K562 (cell line): ENCODE data around the gene TARS1. TPM values are rescaled to one million over a fixed set of nuclear protein-coding genes. Genes with fewer than 3 reads are reported as not detected.

Experiments used
- CTCF ChIP-seq, 3 experiments: IDR thresholded peaks in 2 of 3; conservative IDR thresholded peaks in 1 of 3; 2 replicates each; pipeline ENCODE4 v1.5.1; 2011 to 2012; ENCODE audit warnings: low read length in 3 of 3, mild to moderate bottlenecking in 3 of 3, control low read depth in 2 of 3, improper control_type of control experiment in 1 of 3, inconsistent platforms in 1 of 3, low read depth in 1 of 3, mixed read lengths in 1 of 3, moderate library complexity in 1 of 3; ENCODE audit not compliant: insufficient read depth in 2 of 3
- DEAF1 ChIP-seq: fragments of 450-650 bp; formaldehyde crosslinking; IDR thresholded peaks from 2 replicates; pipeline ENCODE4 v1.4.0; 2020; ENCODE audit warnings: mild to moderate bottlenecking, moderate library complexity
- HBP1 ChIP-seq: fragments of 450-650 bp; formaldehyde crosslinking; IDR thresholded peaks from 2 replicates; pipeline ENCODE4 v1.4.0; 2022; ENCODE audit warnings: missing genetic modification characterization
- RAD21 ChIP-seq, 2 experiments: fragments of 250-450 bp in 1 of 2; fragments of 450-650 bp in 1 of 2; sonication (Bioruptor Pico) in 1 of 2; formaldehyde crosslinking in 1 of 2; IDR thresholded peaks in 1 of 2; conservative IDR thresholded peaks in 1 of 2; 2 replicates each; pipeline versions ENCODE4 v1.4.0 to v1.8.0; 2020 to 2022; ENCODE audit warnings: mild to moderate bottlenecking in 2 of 2, moderate library complexity in 1 of 2
- ZBTB33 ChIP-seq: sonication (generic); formaldehyde crosslinking; IDR thresholded peaks from 2 replicates; pipeline ENCODE4 v1.8.1; 2023; ENCODE audit warnings: mild to moderate bottlenecking, missing genetic modification reagents
- polyA plus RNA-seq, 8 experiments: library from polyadenylated mRNA; depleted of rRNA in 4 of 8; stranded (reverse) in 5 of 8; unstranded in 3 of 8; fragments of >200 nt; fragmentation: Nextera tagmentation in 2 of 8; fragmentation: Illumina TruSeq in 1 of 8; extraction: Ambion mirVana in 2 of 8; extraction: Trizol in 1 of 8; gene quantifications; 2 replicates each; pipeline versions ENCODE4 v1.2.1 to v1.2.3, GENCODE V29; 2011 to 2014; ENCODE audit warnings: inconsistent platforms in 1 of 8, missing spikeins in 1 of 8
- total RNA-seq, 7 experiments: library from RNA; depleted of rRNA in 6 of 7; stranded (reverse); fragments of >200 nt in 6 of 7; fragmentation: Illumina TruSeq in 2 of 7; extraction: Trizol in 2 of 7; gene quantifications; 2 replicates each; pipeline versions ENCODE4 v1.2.1 to v1.2.3, GENCODE V29; 2011 to 2021; ENCODE audit warnings: low replicate concordance in 1 of 7

Gene TARS1
- total and polyA plus RNA-seq, 9 of the 15 experiments (the other 6 are each of a cell fraction or from before 2014, with no cell fraction given), result 263 to 518 (median 439) TPM

GRCh38 chr5:33423018-33423630, 17.6 kb upstream of the TARS1 start (continued):
- TF ChIP-seq CTCF (IDR thresholded peaks at IDR 0.05 in 2 of 3, conservative IDR thresholded peaks at IDR 0.05 in 1 of 3; ENCODE audit: insufficient read depth in 2 of 3, low read depth in 1 of 3, low read length in 3 of 3) (peak in 2 of 3 experiments; percentile 22 to 62; a peak in 2 of 6 replicates), HBP1 (CRISPR knock-in tag) (no peak), DEAF1 (CRISPR knock-in tag) (peak; percentile 49; the same call in 1 of the 2 replicates), RAD21 (CRISPR knock-in tag; conservative IDR thresholded peaks at IDR 0.05 in 1 of 2, IDR thresholded peaks at IDR 0.05 in 1 of 2) (peak; percentile 49 to 70), ZBTB33 (CRISPR knock-in tag) (no peak)
